IMR-90 (cell line): ENCODE measurements around the gene CYSTM1. TPM values are rescaled to one million over a fixed set of nuclear protein-coding genes. Genes with fewer than 3 reads are reported as not detected.

Experiments
- ATAC-seq: fragments of 200-7000 bp; cut with Tn5 transposase; 2 replicates; pipeline ENCODE4 v1.9.1; 2020; ENCODE audit warnings: low read depth, mild to moderate bottlenecking, moderate library complexity
- BruUV-seq: library from RNA; stranded (reverse); fragments of 400-500 nt; replicated peaks from 2 replicates; lab custom pipeline; 2021; lab: Mats Ljungman, UMichigan
- CTCF ChIA-PET: fragments of 300-600 bp; formaldehyde crosslinking; extraction: SDS; loops from one replicate; lab custom pipeline; 2021; ENCODE audit warnings: antibody characterized with exemption; lab: Yijun Ruan, JAX
- POLR2A ChIA-PET: fragments of 300-600 bp; sonication (Branson Sonifier 250); formaldehyde crosslinking; loops from one replicate; lab custom pipeline; 2022; ENCODE audit warnings: antibody characterized with exemption; ENCODE audit not compliant: unreplicated experiment; lab: Charles Lee
- DNase-seq: peaks from one replicate; pipeline ENCODE4 v3.0.0; 2013
- H2AFZ ChIP-seq: replicated peaks from 2 replicates; pipeline ENCODE3; 2013; ENCODE audit warnings: low read length, mild to moderate bottlenecking; ENCODE audit not compliant: poor library complexity
- H2AK5ac ChIP-seq: 2 replicates; pipeline ENCODE4 v1.6.1; 2013; ENCODE audit warnings: low read depth, low read length, inconsistent platforms
- H2AK9ac ChIP-seq: replicated peaks from 2 replicates; pipeline ENCODE3; 2013; ENCODE audit warnings: mild to moderate bottlenecking, low read depth, low read length, moderate library complexity; ENCODE audit not compliant: poor library complexity
- H2BK120ac ChIP-seq: 2 replicates; pipeline ENCODE4 v1.6.1; 2013; ENCODE audit warnings: low read depth, low read length, inconsistent platforms
- H2BK15ac ChIP-seq: 3 replicates; pipeline ENCODE4 v1.6.1; 2013; ENCODE audit warnings: low read depth, low read length, inconsistent platforms
- H2BK20ac ChIP-seq: 2 replicates; pipeline ENCODE4 v1.6.1; 2013; ENCODE audit warnings: low read depth, mild to moderate bottlenecking, inconsistent platforms, low read length, moderate library complexity
- H2BK5ac ChIP-seq: 2 replicates; pipeline ENCODE4 v1.6.1; 2013; ENCODE audit warnings: mild to moderate bottlenecking, low read depth, low read length, inconsistent platforms; ENCODE audit not compliant: poor library complexity, severe bottlenecking
- H3K14ac ChIP-seq: replicated peaks from 2 replicates; pipeline ENCODE4 v1.6.1; 2013; ENCODE audit warnings: low read depth, low read length, inconsistent platforms
- H3K18ac ChIP-seq: 2 replicates; pipeline ENCODE4 v1.6.1; 2013; ENCODE audit warnings: low read depth, low read length, control low read depth
- H3K23ac ChIP-seq: 2 replicates; pipeline ENCODE4 v1.6.1; 2013; ENCODE audit warnings: low read depth, low read length, inconsistent platforms
- H3K27ac ChIP-seq: 2 replicates; pipeline ENCODE4 v1.5.1; 2013; ENCODE audit warnings: mild to moderate bottlenecking, control low read depth, low read length; ENCODE audit not compliant: insufficient read depth
- H3K27me3 ChIP-seq: 2 replicates; pipeline ENCODE4 v1.6.1; 2013; ENCODE audit warnings: low read length; ENCODE audit not compliant: control insufficient read depth, insufficient read depth
- H3K36me3 ChIP-seq: 2 replicates; pipeline ENCODE4 v1.6.1; 2013; ENCODE audit warnings: low read length, mixed read lengths; ENCODE audit not compliant: control insufficient read depth, insufficient read depth
- H3K4ac ChIP-seq: 2 replicates; pipeline ENCODE4 v1.6.1; 2013; ENCODE audit warnings: low read depth, low read length, inconsistent platforms
- H3K4me1 ChIP-seq: 2 replicates; pipeline ENCODE4 v1.6.1; 2013; ENCODE audit warnings: low read length, mixed read lengths; ENCODE audit not compliant: control insufficient read depth, insufficient read depth
- H3K4me2 ChIP-seq: 2 replicates; pipeline ENCODE4 v1.6.1; 2013; ENCODE audit warnings: low read depth, mild to moderate bottlenecking, control low read depth, low read length, moderate library complexity
- H3K4me3 ChIP-seq: 2 replicates; pipeline ENCODE4 v1.5.1; 2013; ENCODE audit warnings: low read depth, mild to moderate bottlenecking, control low read depth, low read length, moderate library complexity; ENCODE audit not compliant: insufficient read depth
- H3K56ac ChIP-seq: 2 replicates; pipeline ENCODE4 v1.6.1; 2013; ENCODE audit warnings: low read length, inconsistent platforms; ENCODE audit not compliant: insufficient read depth; ENCODE audit errors: extremely low read depth
- H3K79me1 ChIP-seq, 2 experiments: 2 replicates each; pipeline ENCODE4 v1.6.1; 2013; ENCODE audit warnings: low read length in 2 of 2, inconsistent platforms in 1 of 2, low read depth in 1 of 2
- H3K9ac ChIP-seq: 2 replicates; pipeline ENCODE4 v1.6.1; 2013; ENCODE audit warnings: low read depth, low read length, control low read depth
- H3K9me1 ChIP-seq: 2 replicates; pipeline ENCODE4 v1.6.1; 2013; ENCODE audit warnings: low read length, inconsistent platforms; ENCODE audit not compliant: insufficient read depth
- H3K9me3 ChIP-seq: 2 replicates; pipeline ENCODE4 v1.6.1; 2013; ENCODE audit warnings: low read length; ENCODE audit not compliant: control insufficient read depth, insufficient read depth
- H4K20me1 ChIP-seq: 2 replicates; pipeline ENCODE4 v1.6.1; 2013; ENCODE audit warnings: low read length, inconsistent platforms; ENCODE audit not compliant: insufficient read depth
- H4K5ac ChIP-seq: 2 replicates; pipeline ENCODE4 v1.6.1; 2013; ENCODE audit warnings: mild to moderate bottlenecking, low read depth, low read length, control low read depth
- H4K8ac ChIP-seq, 2 experiments: 2 replicates each; pipeline ENCODE4 v1.6.1; 2013; ENCODE audit warnings: low read depth in 2 of 2, low read length in 2 of 2, control low read depth in 1 of 2, inconsistent platforms in 1 of 2
- H4K91ac ChIP-seq: 2 replicates; pipeline ENCODE4 v1.6.1; 2013; ENCODE audit warnings: low read depth, low read length, inconsistent platforms; ENCODE audit not compliant: insufficient read depth
- BHLHE40 ChIP-seq: fragments of 150-350 bp; IDR thresholded peaks from 2 replicates; pipeline ENCODE4 v1.6.1; 2016; ENCODE audit warnings: mild to moderate bottlenecking, low read depth, low read length
- CEBPB ChIP-seq: IDR thresholded peaks from 2 replicates; pipeline ENCODE4 v1.6.1; 2012; ENCODE audit warnings: low read depth, low read length, improper control_type of control experiment
- CHD1 ChIP-seq: IDR thresholded peaks from 2 replicates; pipeline ENCODE4 v1.6.1; 2012; ENCODE audit warnings: low read depth, low read length, improper control_type of control experiment
- CTCF ChIP-seq: conservative IDR thresholded peaks from 2 replicates; pipeline ENCODE4 v1.5.1; 2012; ENCODE audit warnings: mild to moderate bottlenecking, low read depth, low read length, improper control_type of control experiment
- ELK1 ChIP-seq: fragments of 150-350 bp; IDR thresholded peaks from 2 replicates; pipeline ENCODE4 v1.6.1; 2016; ENCODE audit warnings: low read depth, mild to moderate bottlenecking, low read length, moderate library complexity, borderline replicate concordance
- FOS ChIP-seq: fragments of 150-350 bp; IDR thresholded peaks from 2 replicates; pipeline ENCODE4 v1.6.1; 2016; ENCODE audit warnings: low read depth, low read length
- MAFK ChIP-seq: IDR thresholded peaks from 2 replicates; pipeline ENCODE4 v1.6.1; 2012; ENCODE audit warnings: low read depth, low read length, improper control_type of control experiment
- MAZ ChIP-seq: IDR thresholded peaks from 2 replicates; pipeline ENCODE4 v1.6.1; 2012; ENCODE audit warnings: low read depth, mild to moderate bottlenecking, low read length, improper control_type of control experiment, moderate library complexity, borderline replicate concordance
- MXI1 ChIP-seq: IDR thresholded peaks from 2 replicates; pipeline ENCODE4 v1.6.1; 2012; ENCODE audit warnings: low read depth, mild to moderate bottlenecking, low read length, moderate library complexity, borderline replicate concordance
- NFE2L2 ChIP-seq: fragments of 150-350 bp; IDR thresholded peaks from 2 replicates; pipeline ENCODE4 v1.6.1; 2016; ENCODE audit warnings: low read depth, mild to moderate bottlenecking, low read length
- POLR2A ChIP-seq: IDR thresholded peaks from 2 replicates; pipeline ENCODE4 v1.6.1; 2012; ENCODE audit warnings: mild to moderate bottlenecking, low read depth, low read length
- RAD21 ChIP-seq: IDR thresholded peaks from 2 replicates; pipeline ENCODE4 v1.6.1; 2012; ENCODE audit warnings: low read length, improper control_type of control experiment
- RCOR1 ChIP-seq: IDR thresholded peaks from 2 replicates; pipeline ENCODE4 v1.6.1; 2012; ENCODE audit warnings: mild to moderate bottlenecking, low read length, improper control_type of control experiment; ENCODE audit not compliant: insufficient replicate concordance
- RFX5 ChIP-seq: IDR thresholded peaks from 2 replicates; pipeline ENCODE4 v1.8.0; 2012; ENCODE audit warnings: low read depth, mild to moderate bottlenecking, low read length, moderate library complexity
- SMC3 ChIP-seq: fragments of 150-350 bp; IDR thresholded peaks from 2 replicates; pipeline ENCODE4 v1.6.1; 2016; ENCODE audit warnings: low read depth, mild to moderate bottlenecking, antibody characterized with exemption, low read length, moderate library complexity
- USF2 ChIP-seq: fragments of 150-350 bp; IDR thresholded peaks from 2 replicates; pipeline ENCODE4 v1.6.1; 2017; ENCODE audit warnings: mild to moderate bottlenecking, antibody characterized with exemption, low read length, low read depth
- WGBS, 2 experiments: methylation state at CpG; one replicate each; pipeline versions ENCODE4 v1.1.5 to v1.1.7; 2013; ENCODE audit warnings: missing lambda C conversion rate in 2 of 2; ENCODE audit not compliant: insufficient read length in 1 of 2; ENCODE audit errors: extremely low coverage in 2 of 2; 5-methylcytosine and 5-hydroxymethylcytosine counted together
- dilution Hi-C: fragments of 300-500 bp; cut with HindIII; formaldehyde crosslinking; loops from one replicate; pipeline ENCODE4 v1.14.3; 2018; ENCODE audit warnings: low sequenced_read_pairs; ENCODE audit not compliant: unreplicated experiment
- in situ Hi-C: fragments of 300-500 bp; cut with MboI; formaldehyde crosslinking; loops from 3 replicates; pipeline ENCODE4 v1.14.3; 2019; ENCODE audit warnings: low sequenced_read_pairs, inconsistent platforms, mixed read lengths
- intact Hi-C: fragments of 100-400 bp; cut with micrococcal nuclease; formaldehyde crosslinking; loops from 2 replicates; pipeline ENCODE4 v1.10.0; 2022
- polyA plus RNA-seq, 3 experiments: library from polyadenylated mRNA; depleted of rRNA; stranded (reverse); fragments of >200 nt; gene quantifications; 2 replicates each; pipeline ENCODE4 v1.2.3, GENCODE V29; 2012; ENCODE audit warnings: low replicate concordance in 1 of 3
- total RNA-seq: library from RNA; depleted of rRNA; stranded (reverse); fragments of >200 nt; gene quantifications from 2 replicates; pipeline ENCODE4 v1.2.3, GENCODE V29; 2012

Gene CYSTM1
- total and polyA plus RNA-seq, 2 of the 4 experiments (the other 2 are of a cell fraction): 7.3 to 15.0 TPM

- Histone ChIP-seq H3K36me3 (no peaks in the 10 kb centered on the region), H3K79me1 (peaks cover 23 to 44% of the 10 kb centered on the region in 2 experiments), H2BK120ac (no peak within 1 kb of the TSS), H3K4ac (no peak within 1 kb of the TSS), H3K4me2 (no peak within 1 kb of the TSS), H3K23ac (no peak within 1 kb of the TSS), H3K27me3 (no peaks in the 10 kb centered on the region), H2AFZ (no peak within 1 kb of the TSS), H3K18ac (no peak within 1 kb of the TSS), H3K27ac (no peak within 1 kb of the TSS), H2BK5ac (no peak within 1 kb of the TSS), H4K20me1 (peaks cover 20% of the 10 kb centered on the region), H2AK5ac (no peak within 1 kb of the TSS), H2BK15ac (no peak within 1 kb of the TSS), H4K5ac (no peak within 1 kb of the TSS), H4K8ac (no peak within 1 kb of the TSS), H3K14ac (no peak within 1 kb of the TSS), H2BK20ac (no peak within 1 kb of the TSS), H3K4me3 (no peak within 1 kb of the TSS), H3K9me3 (no peaks in the 10 kb centered on the region), H2AK9ac (no peak within 1 kb of the TSS), H4K91ac (no peak within 1 kb of the TSS), H3K9ac (no peak within 1 kb of the TSS), H3K9me1 (peaks cover 3% of the 10 kb centered on the region; the same call in 1 of the 2 replicates), H3K4me1 (peaks cover 6% of the 10 kb centered on the region; the same call in 1 of the 2 replicates), H3K56ac (no peak within 1 kb of the TSS)
- ATAC-seq (no peak), DNase-seq (no peak)
- POLR2A ChIA-PET: no interaction called here
- TF ChIP-seq CTCF: no peak
- TF ChIP-seq ELK1: no peak
- no peak for TF ChIP-seq MAZ
- TF ChIP-seq RFX5: no peak
- no peak for TF ChIP-seq MAFK
- no peak for TF ChIP-seq RAD21
- no peak for TF ChIP-seq CEBPB
- TF ChIP-seq CHD1: no peak
- TF ChIP-seq NFE2L2: no peak
- no peak for TF ChIP-seq SMC3
- no peak for TF ChIP-seq POLR2A
- TF ChIP-seq FOS: no peak
- TF ChIP-seq USF2: no peak
- no peak for TF ChIP-seq RCOR1
- no peak for TF ChIP-seq BHLHE40
- TF ChIP-seq MXI1: no peak
- WGBS, 2 experiments: no CpG with 5 or more reads among the region's 4 CpGs
- in situ Hi-C loops (no loop called here), intact Hi-C loops (no loop called here), dilution Hi-C loops (no loop called here)
- BruUV-seq: no TSS peak
- CTCF ChIA-PET: no interaction called here
Observed at GRCh38 chr5:140125637-140126036, 49.4 kb upstream of the CYSTM1 start, which contains the start of gene IGIP. Gene IGIP (plus strand): TSS chr5:140125937. CDS start chr5:140128477, 2,540 bp downstream.
